Endothelial cell of umbilical vein (primary cell): ENCODE measurements around the gene PPP1R3G. TPM values are rescaled to one million over a fixed set of nuclear protein-coding genes. Genes with fewer than 3 reads are reported as not detected.

Experiments
- BruUV-seq: library from RNA; stranded (reverse); fragments of 400-500 nt; replicated peaks from 2 replicates; lab custom pipeline; 2021; lab: Mats Ljungman, UMichigan
- CTCF ChIA-PET: fragments of 300-600, 350-600 bp; sonication (Branson Sonifier 250); formaldehyde crosslinking; loops from one replicate; lab custom pipeline; 2021; ENCODE audit warnings: antibody characterized with exemption, inconsistent platforms; lab: Charles Lee
- POLR2A ChIA-PET: fragments of 300-600, 350-600 bp; sonication (Branson Sonifier 250); formaldehyde crosslinking; loops from one replicate; lab custom pipeline; 2021; ENCODE audit warnings: antibody characterized with exemption, inconsistent platforms; lab: Charles Lee
- DNase-seq: peaks from one replicate; pipeline ENCODE4 v3.0.0-alpha.2; 2011; ENCODE audit warnings: low read depth, low spot score
- FAIRE-seq: peaks from 2 replicates; lab custom pipeline; 2011; peaks lifted over from hg19 to GRCh38; lab: Jason Lieb, UNC
- H2AFZ ChIP-seq: 2 replicates; pipeline ENCODE4 v1.6.0; 2012; ENCODE audit warnings: low read depth, low read length, control low read depth, inconsistent platforms
- H3K27ac ChIP-seq: 2 replicates; pipeline ENCODE4 v1.5.1; 2011; ENCODE audit warnings: low read depth, mild to moderate bottlenecking, control low read depth, low read length, moderate library complexity; ENCODE audit not compliant: insufficient read depth
- H3K27me3 ChIP-seq, 2 experiments: 2 replicates each; pipeline versions ENCODE4 v1.6.0 to v1.6.1; 2011; ENCODE audit warnings: low read length in 2 of 2, mixed read lengths in 1 of 2; ENCODE audit not compliant: control insufficient read depth in 2 of 2, insufficient read depth in 2 of 2
- H3K36me3 ChIP-seq, 2 experiments: 2 replicates in 1 of 2; 3 replicates in 1 of 2; pipeline ENCODE4 v1.5.1; 2011; ENCODE audit warnings: low read length in 2 of 2, mild to moderate bottlenecking in 1 of 2, moderate library complexity in 1 of 2; ENCODE audit not compliant: control insufficient read depth in 2 of 2, insufficient read depth in 2 of 2; ENCODE audit errors: extremely low read depth in 1 of 2
- H3K4me1 ChIP-seq: 3 replicates; pipeline ENCODE4 v1.5.1; 2011; ENCODE audit warnings: mild to moderate bottlenecking, low read length; ENCODE audit not compliant: control insufficient read depth, insufficient read depth; ENCODE audit errors: extremely low read depth
- H3K4me2 ChIP-seq: 2 replicates; pipeline ENCODE4 v1.6.1; 2011; ENCODE audit warnings: low read length, control low read depth, mixed read lengths; ENCODE audit not compliant: insufficient read depth
- H3K4me3 ChIP-seq, 3 experiments: fragments of 200-600 bp in 1 of 3; sonication (generic), shearing (Covaris generic) in 1 of 3; replicated peaks in 1 of 3; 2 replicates each; pipeline ENCODE4 v1.5.1; 2011 to 2016; ENCODE audit warnings: control low read depth in 3 of 3, low read length in 3 of 3, mild to moderate bottlenecking in 2 of 3, inconsistent platforms in 1 of 3, low read depth in 1 of 3, moderate library complexity in 1 of 3; ENCODE audit not compliant: insufficient read depth in 1 of 3
- H3K79me2 ChIP-seq: 2 replicates; pipeline ENCODE4 v1.6.0; 2012; ENCODE audit warnings: low read length, inconsistent platforms; ENCODE audit not compliant: control insufficient read depth, insufficient read depth
- H3K9ac ChIP-seq: replicated peaks from 2 replicates; pipeline ENCODE3; 2011; ENCODE audit warnings: low read length, control low read depth; ENCODE audit not compliant: insufficient read depth; ENCODE audit errors: extremely low read depth
- H3K9me1 ChIP-seq: replicated peaks from 3 replicates; pipeline ENCODE4 v1.6.0; 2011; ENCODE audit warnings: mild to moderate bottlenecking, low read length; ENCODE audit not compliant: control insufficient read depth, insufficient read depth; ENCODE audit errors: extremely low read depth
- H3K9me3 ChIP-seq: replicated peaks from 2 replicates; pipeline ENCODE4 v1.5.1; 2012; ENCODE audit warnings: low read length, inconsistent platforms; ENCODE audit not compliant: control insufficient read depth, insufficient read depth
- H4K20me1 ChIP-seq: replicated peaks from 2 replicates; pipeline ENCODE3; 2011; ENCODE audit warnings: mild to moderate bottlenecking, low read length; ENCODE audit not compliant: control insufficient read depth, insufficient read depth; ENCODE audit errors: extremely low read depth
- CTCF ChIP-seq, 2 donors: IDR thresholded peaks; 1 replicate in 1 of 2; 2 replicates in 1 of 2; pipeline ENCODE4 v1.5.1; 2011; ENCODE audit warnings: low read length in 2 of 2, mild to moderate bottlenecking in 2 of 2, moderate library complexity in 2 of 2, control low read depth in 1 of 2, inconsistent platforms in 1 of 2, low read depth in 1 of 2; ENCODE audit not compliant: insufficient read depth in 1 of 2; ENCODE audit errors: extremely low read depth in 1 of 2
- EZH2 ChIP-seq: IDR thresholded peaks from 2 replicates; pipeline ENCODE4 v1.6.1; 2012; ENCODE audit warnings: borderline replicate concordance, low read depth, mild to moderate bottlenecking, moderate library complexity, low read length, inconsistent platforms; ENCODE audit not compliant: severe bottlenecking
- FOS ChIP-seq: IDR thresholded peaks from 2 replicates; pipeline ENCODE4 v1.6.1; 2011; ENCODE audit warnings: mild to moderate bottlenecking, low read length, moderate library complexity, borderline replicate concordance; ENCODE audit not compliant: insufficient read depth
- GATA2 ChIP-seq: IDR thresholded peaks from 2 replicates; pipeline ENCODE4 v1.7.0; 2011; ENCODE audit warnings: low read depth, mild to moderate bottlenecking, moderate library complexity, mixed read lengths, low read length; ENCODE audit not compliant: insufficient read length, insufficient read depth
- JUN ChIP-seq: IDR thresholded peaks from 2 replicates; pipeline ENCODE4 v1.6.1; 2011; ENCODE audit warnings: borderline replicate concordance, low read depth; ENCODE audit not compliant: insufficient read length, insufficient read depth
- MYC ChIP-seq: IDR thresholded peaks from one replicate; pipeline ENCODE4 v1.6.1; 2011; ENCODE audit warnings: mild to moderate bottlenecking, low read depth, low read length
- POLR2A ChIP-seq: IDR thresholded peaks from 2 replicates; pipeline ENCODE4 v1.6.1; 2012; ENCODE audit warnings: low read depth, mild to moderate bottlenecking, control low read depth, low read length
- POLR2AphosphoS5 ChIP-seq: IDR thresholded peaks from 2 replicates; pipeline ENCODE4 v1.6.1; 2012; ENCODE audit warnings: low read depth, mild to moderate bottlenecking, control low read depth, low read length, moderate library complexity; ENCODE audit not compliant: insufficient read depth
- dilution Hi-C: fragments of 300-500 bp; cut with MboI; formaldehyde crosslinking; loops from one replicate; pipeline ENCODE4 v1.15.0; 2019; ENCODE audit warnings: low sequenced_read_pairs; ENCODE audit not compliant: extremely low pct_ligation_motif_present
- intact Hi-C: fragments of 100-400 bp; cut with micrococcal nuclease; formaldehyde crosslinking; loops from one replicate; pipeline ENCODE4 v1.10.0; 2022
- polyA plus RNA-seq, 4 experiments: library from polyadenylated mRNA; depleted of rRNA in 3 of 4; stranded (reverse) in 3 of 4; unstranded in 1 of 4; fragments of >200 nt; gene quantifications; 2 replicates each; pipeline versions ENCODE4 v1.2.1 to v1.2.3, GENCODE V29; 2011 to 2012; ENCODE audit warnings: missing spikeins in 1 of 4
- total RNA-seq: library from RNA; stranded (reverse); gene quantifications from 2 replicates; pipeline ENCODE4 v1.2.3, GENCODE V29; 2021

Gene PPP1R3G
- total and polyA plus RNA-seq, 2 donors (not counting 3 experiments of a cell fraction or from before 2014, with no cell fraction given), result 0.04 to 0.09 TPM

GRCh38 chr6:5089481-5090438 is 4.6 kb downstream of the PPP1R3G start:
- ChIA-PET CTCF (interaction anchor here (1.0 kb wide), 1 partner anchor 14 kb away, joined by 3 read pairs; no protein-coding TSS in a partner anchor), POLR2A (no interaction called here)
- Histone ChIP-seq H4K20me1 (no peaks in the 10 kb centered on the region), H3K4me3 (no peak overlapping the region), H3K9me1 (no peaks in the 10 kb centered on the region), H3K27ac (no peak overlapping the region), H3K4me1 (peaks cover 11% of the 10 kb centered on the region), H2AFZ (no peak overlapping the region), H3K9ac (no peak overlapping the region), H3K9me3 (no peaks in the 10 kb centered on the region), H3K27me3 (peaks cover 14 to 19% of the 10 kb centered on the region in 2 experiments), H3K4me2 (no peak overlapping the region), H3K79me2 (no peaks in the 10 kb centered on the region), H3K36me3 (no peaks in the 10 kb centered on the region)
- dilution Hi-C loops (no loop called here), intact Hi-C loops (no loop called here)
- DNase-seq, result peak; percentile 31
- BruUV-seq, result no TSS peak
- no peak for FAIRE-seq
- TF ChIP-seq MYC (no peak), POLR2AphosphoS5 (no peak), GATA2 (no peak)

- H3K4me3 ChIP-seq, result no peak overlapping the region
- H3K4me2 ChIP-seq, result no peak overlapping the region
- H3K9me1 ChIP-seq, result no peaks in the 10 kb centered on the region
- peaks cover 14 to 19% of the 10 kb centered on the region in 2 experiments for H3K27me3 ChIP-seq
- no peaks in the 10 kb centered on the region for H4K20me1 ChIP-seq
- no peak overlapping the region for H3K27ac ChIP-seq
- DNase-seq, result no peak
- BruUV-seq, result no TSS peak
- H3K9ac ChIP-seq, result no peak overlapping the region
- H3K4me1 ChIP-seq, result peaks cover 4% of the 10 kb centered on the region
- TF ChIP-seq MYC (no peak), CTCF (IDR thresholded peaks at IDR 0.05; ENCODE audit: extremely low read depth in 1 of 2, insufficient read depth in 1 of 2, low read depth in 1 of 2, low read length in 2 of 2) (no peak), GATA2 (no peak), FOS (no peak), EZH2 (no peak), POLR2A (no peak), JUN (no peak), POLR2AphosphoS5 (no peak)
- H2AFZ ChIP-seq, result no peak overlapping the region
- no peaks in the 10 kb centered on the region for H3K9me3 ChIP-seq
- intact Hi-C loops (no loop called here), dilution Hi-C loops (no loop called here)
- no peak for FAIRE-seq
- POLR2A ChIA-PET, result no interaction called here
- H3K79me2 ChIP-seq, result no peaks in the 10 kb centered on the region
- CTCF ChIA-PET, result interaction anchor here (1.0 kb wide), 1 partner anchor 14 kb away, joined by 3 read pairs; no protein-coding TSS in a partner anchor
- no peaks in the 10 kb centered on the region for H3K36me3 ChIP-seq
Observed at GRCh38 chr6:5090603-5091002, 5.5 kb downstream of the PPP1R3G start.
